ENCODE results near the gene C10orf90.

- TF ChIP-seq CTCF (IDR thresholded peaks at IDR 0.05) (no peak), POLR2A (IDR thresholded peaks at IDR 0.05) (no peak)
Measured at GRCh38 chr10:126434235-126434634, 236.3 kb downstream of the C10orf90 start.

Measured in Peyer's patch (tissue), 4 donors.